Activated CD8-positive, alpha-beta memory T cell treated with anti-CD3 and anti-CD28 coated beads, Interleukin-2, amount 50 U/mL, for 24 hours (primary cell): ENCODE measurements around the gene FNBP1.
"Not testable (repeated sequence)": the region's sequence is repeated elsewhere in the genome, so short reads cannot be mapped to it uniquely, and the experiment has no call there.

Experiments used
- DNase-seq: peaks from one replicate; pipeline ENCODE4 v3.0.0-alpha.2; 2020; ENCODE audit errors: extremely low read depth

FNBP1 gene

DNA sequence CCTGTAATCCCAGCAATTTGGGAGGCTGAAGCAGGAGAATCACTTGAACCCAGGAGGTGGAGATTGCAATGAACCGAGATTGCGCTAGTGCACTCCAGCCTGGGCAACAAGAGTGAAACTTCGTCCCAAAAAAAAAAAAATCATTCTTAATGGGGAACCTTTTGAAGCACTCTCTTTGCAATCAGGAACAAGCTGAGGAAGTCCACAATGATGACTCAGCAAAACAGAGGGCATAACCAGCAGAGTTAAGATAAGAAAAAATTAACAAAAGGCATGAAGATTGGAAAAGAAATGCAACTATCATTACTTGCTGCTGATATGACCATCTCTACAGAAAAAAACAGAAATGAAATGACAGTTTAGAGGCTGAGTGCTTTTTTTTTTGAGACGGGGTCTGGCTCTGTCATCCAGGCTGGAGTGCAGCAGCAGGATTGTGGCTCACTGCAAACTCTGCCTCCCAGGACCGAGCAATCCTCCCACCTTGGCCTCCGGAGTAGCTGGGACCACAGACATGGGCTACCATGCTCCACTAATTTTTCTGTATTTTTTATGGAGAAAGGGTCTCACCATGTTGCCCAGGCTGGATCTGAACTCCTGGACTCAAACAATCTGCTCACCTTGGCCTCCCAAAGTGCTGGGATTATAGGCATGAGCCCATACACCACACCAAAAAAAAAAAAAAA, 88.0 kb downstream of the FNBP1 start:
- DNase-seq: no peak

GRCh38 chr9:129953736-129954135, 89.3 kb downstream of the FNBP1 start:
- DNase-seq: no peak

- no peak for DNase-seq
Measured at GRCh38 chr9:129952337-129952736, 90.7 kb downstream of the FNBP1 start.

DNA sequence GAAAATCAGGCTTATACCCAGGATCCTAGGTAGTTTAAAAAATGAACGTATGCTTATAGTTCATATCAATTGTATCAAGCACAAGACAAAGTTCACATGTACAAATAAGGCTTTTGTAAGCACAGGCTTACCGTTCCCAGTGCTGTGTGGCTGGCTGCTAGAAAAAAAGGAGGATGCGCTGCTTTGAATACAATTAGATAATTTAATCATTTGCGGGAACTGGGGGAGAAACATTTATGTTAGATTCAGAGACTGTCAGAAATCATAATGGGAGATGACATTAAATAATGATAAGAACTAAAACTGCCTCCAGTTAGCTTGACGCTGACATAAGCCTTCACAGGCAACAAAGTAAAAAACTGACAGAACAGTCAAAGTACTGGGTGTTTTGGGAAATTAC, 93.2 kb downstream of the FNBP1 start:
- DNase-seq: no peak

DNA sequence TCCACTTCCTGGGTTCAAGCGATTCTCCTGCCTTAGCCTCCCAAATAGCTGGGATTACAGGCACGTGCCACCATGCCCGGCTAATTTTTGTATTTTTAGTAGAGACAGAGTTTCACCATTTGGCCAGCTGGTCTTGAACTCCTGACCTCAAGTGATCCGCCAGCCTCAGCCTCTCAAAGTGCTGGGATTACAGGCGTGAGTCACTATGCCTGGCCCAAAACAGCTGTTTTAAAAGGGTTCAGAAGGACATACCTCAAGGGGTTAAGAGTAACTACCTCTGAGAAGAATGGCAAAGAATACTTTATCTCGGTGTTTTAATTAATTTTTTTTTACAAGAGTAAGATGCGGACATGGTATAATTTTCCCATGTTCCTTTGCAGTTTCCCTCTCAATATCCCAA, 94.4 kb downstream of the FNBP1 start:
- not testable (repeated sequence) for DNase-seq

- DNase-seq: no peak
Measured at GRCh38 chr9:129946246-129946995, 96.6 kb downstream of the FNBP1 start.

- DNase-seq: no peak
Measured at GRCh38 chr9:129945314-129945713, 97.7 kb downstream of the FNBP1 start.

GRCh38 chr9:129944506-129945116, 98.4 kb downstream of the FNBP1 start:
- no peak for DNase-seq

GRCh38 chr9:129939431-129939830, 103.6 kb downstream of the FNBP1 start:
- no peak for DNase-seq

GRCh38 chr9:129938291-129938979, 104.6 kb downstream of the FNBP1 start:
- DNase-seq: no peak

DNA sequence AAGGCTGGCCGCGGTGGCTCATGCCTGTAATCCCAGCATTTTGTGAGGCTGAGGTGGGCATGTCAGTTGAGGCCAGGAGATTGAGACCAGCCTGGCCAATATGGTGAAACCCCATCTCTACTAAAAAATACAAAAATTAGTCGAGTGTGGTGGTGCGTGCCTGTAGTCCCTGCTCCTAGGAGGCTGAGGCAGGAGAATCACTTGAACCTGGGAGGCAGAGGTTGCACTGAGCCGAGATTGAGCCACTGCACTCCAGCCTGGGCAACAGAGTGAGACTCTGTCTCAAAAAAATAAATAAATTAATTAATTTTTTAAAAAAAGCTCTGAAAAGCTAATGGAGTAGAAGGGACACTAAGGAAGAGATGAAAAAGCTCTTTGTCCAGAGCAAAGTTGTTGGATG, 105.1 kb downstream of the FNBP1 start:
- not testable (repeated sequence) for DNase-seq

DNA sequence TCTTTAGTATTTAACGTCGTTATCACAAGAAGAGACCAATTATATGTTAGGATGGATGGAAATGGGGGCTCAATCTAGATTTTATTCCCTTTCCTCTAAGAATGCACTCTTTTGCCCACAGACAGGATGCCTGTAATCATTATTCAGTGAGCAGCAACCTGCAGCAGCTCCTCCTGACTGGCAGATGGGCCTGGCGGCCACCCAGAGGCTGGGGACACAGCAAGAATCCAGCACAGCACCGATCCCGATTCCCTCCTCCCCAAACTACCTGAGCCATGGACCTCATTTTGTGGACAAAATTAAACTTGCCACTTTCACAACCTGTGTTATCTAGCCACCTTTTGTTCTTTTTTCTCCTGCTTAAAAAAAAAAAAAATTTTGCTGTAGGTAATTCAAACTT, 106.8 kb downstream of the FNBP1 start:
- no peak for DNase-seq

DNA sequence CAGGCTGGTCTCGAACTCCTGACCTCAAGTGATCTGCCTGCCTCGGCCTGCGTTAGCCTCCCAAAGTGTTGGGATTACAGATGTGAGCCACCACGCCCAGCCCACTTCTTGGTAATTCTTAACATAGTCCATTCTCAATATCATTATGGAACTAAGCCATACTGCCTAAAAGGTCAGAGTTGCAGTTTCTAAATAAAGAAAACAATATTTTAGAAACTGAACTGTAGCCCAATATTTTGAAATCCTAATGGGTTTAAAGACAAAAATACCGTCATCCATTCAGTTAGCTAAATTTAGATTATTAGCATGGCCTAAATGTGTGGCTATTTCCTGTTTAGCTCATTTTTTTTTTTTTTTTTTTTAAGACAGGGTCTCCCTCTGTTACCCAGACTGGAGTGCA, 108.2 kb downstream of the FNBP1 start:
- no peak for DNase-seq

GRCh38 chr9:129934041-129934591, 108.9 kb downstream of the FNBP1 start:
- DNase-seq: no peak

DNA sequence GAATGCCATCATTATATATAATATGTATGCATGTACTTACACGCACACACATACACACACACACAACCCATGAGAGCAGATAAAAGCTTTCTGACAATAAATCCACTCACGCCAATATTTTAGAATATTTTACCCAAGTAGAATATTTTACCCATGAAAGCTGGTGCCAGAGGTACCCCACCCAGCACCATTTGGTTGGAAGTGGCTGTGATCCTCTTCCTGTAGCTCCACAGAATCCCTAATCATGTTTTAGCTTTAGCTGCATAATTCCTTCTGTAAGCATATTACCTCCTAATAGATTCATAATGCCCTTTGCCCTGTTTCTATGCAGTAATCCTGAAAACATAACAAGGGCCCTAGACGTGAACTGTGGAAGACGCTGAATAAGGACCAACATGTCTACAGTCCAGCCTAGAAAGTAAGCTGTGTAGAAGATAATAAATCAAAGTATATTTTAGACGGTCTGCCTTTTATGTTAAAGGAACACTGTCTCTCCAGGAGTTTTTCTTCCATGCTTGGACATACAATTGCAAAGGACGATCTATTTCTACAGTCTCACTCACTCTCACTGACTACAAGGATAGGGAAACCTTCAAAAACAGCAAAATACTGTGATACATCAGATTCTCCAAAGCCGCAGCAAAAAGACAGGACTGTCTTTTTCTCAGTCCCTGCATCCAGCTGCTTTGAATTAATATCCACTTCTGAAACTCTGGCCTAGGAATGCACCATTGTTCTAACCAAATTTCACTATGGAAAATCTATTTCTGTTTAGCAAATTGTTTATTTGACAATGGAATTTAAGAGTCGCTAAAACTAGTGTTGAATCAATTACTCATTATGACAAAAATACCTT, 109.6 kb downstream of the FNBP1 start:
- no peak for DNase-seq

DNA sequence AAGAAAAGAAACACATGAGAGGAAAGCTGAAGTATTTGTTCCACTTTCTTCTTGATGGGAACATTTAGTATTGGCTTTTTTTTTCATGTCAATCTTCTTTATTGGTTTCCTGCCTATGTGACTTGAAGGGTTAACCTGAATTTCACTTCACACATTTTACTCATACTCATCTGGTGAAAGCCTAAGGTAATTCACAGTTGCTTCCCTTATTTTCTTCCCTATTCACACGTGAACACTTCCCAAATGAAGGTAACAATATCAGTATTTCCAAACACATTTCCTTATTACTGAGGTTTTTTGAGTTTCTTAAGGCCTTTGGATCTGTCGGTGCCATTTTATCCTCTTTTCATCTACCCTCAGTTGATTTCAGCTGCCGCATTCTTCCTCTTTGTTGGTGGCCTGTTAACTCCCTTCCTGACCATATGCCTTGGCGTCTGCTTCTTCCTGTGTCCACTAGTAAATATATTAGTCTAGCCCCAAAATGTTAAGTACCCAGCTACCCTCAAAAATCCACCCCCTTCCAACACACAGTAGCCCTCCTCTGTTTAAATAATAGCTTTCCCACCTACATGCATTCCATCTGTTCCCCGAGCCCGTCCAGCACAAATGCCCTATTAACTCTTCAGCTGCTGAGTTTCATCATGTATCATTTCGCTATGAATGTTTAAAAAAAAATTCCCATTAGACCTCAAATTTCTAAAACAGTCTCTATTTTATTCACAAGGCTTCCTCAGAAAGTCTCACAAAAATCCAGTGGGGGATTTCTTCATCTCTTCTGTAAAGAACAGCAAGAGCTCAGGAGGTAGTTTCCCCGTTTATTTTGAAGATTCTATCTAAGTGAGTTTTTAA, 110.5 kb downstream of the FNBP1 start:
- DNase-seq: no peak

DNA sequence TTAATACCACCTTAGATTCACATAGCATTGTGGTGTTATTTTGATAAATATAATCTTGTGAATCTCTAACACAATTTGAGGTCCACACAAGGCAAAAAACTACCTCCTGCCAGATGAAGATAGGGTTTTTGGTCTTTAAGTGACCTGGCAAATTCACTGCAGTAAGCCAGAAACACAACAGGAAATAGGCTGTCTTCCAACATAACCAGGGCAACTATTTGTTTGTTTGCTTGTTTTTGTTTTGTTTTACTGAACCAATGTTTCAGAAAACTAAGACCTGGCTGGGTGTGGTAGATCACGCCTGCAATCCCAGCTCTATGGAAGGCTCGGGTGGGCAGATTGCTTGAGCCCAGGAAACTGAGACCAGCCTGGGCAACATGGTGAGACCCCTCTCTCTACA, 112.2 kb downstream of the FNBP1 start:
- DNase-seq: no peak

- DNase-seq: no peak
Measured at GRCh38 chr9:129929496-129930125, 113.4 kb downstream of the FNBP1 start.

- no peak for DNase-seq
Measured at GRCh38 chr9:129923589-129923988, 119.4 kb downstream of the FNBP1 start.

DNA sequence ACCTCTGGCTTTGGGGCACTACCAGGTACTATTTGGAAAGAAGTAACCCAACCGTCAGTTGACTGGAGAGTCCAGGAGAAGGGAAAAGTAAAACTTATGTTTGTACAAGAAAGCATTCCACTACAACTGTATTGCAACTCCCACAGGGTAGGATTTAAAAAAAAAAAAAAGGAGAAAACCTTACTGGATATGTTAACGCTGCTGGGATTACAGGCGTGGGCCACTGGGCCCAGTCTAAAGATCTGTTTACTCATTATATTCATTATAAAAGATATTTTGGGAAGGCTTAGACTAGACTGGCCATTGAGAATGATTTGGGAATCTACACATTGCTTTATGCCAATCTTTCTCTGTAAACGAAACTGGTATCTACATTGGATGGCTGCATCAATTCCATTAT, 121.1 kb downstream of the FNBP1 start:
- no peak for DNase-seq
